Measurements from ENCODE around the gene REL. TPM values are rescaled to one million over a fixed set of nuclear protein-coding genes. Genes with fewer than 3 reads are reported as not detected.

The REL gene
- total RNA-seq, 1 experiment from 2014 or later, result 11.5 TPM

DNA sequence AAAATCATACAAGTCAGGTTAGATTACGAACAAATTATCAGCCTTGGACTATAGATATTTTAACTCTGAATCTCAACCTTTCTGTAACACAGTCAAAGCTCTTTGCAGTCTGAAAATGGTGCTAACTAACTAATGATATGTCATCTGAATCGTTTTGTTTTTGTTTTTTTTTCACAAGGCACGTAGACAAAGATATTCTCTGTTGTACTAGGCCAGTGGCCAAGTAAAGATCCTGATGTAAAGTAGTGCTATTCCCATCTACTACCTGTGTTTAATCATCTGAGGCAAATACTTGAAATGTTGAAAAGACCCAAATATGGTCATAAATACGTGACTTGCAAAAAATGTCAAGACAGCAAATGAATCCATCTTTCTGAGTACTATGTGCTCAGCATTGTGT lies 65.7 kb downstream of the REL start:
- no peaks in the 10 kb centered on the region for H3K36me3 ChIP-seq (ENCODE audit: insufficient read depth, low read length, poor library complexity, severe bottlenecking)
- ChIA-PET CTCF (no interaction called here), POLR2A (ENCODE audit: low non-redundant PET) (interaction anchor here (0.5 kb wide), 1 partner anchor 820 kb away, joined by 4 read pairs; no protein-coding TSS in a partner anchor)
- no TSS peak for BruUV-seq (replicated peaks)
- H3K27me3 ChIP-seq (replicated peaks; ENCODE audit: insufficient read depth, low read depth, low read length, poor library complexity), result no peaks in the 10 kb centered on the region
- no peak overlapping the region for H3K4me3 ChIP-seq (ENCODE audit: low read depth, low read length, poor library complexity, severe bottlenecking)
- H3K9me3 ChIP-seq (ENCODE audit: low read depth, low read length, poor library complexity, severe bottlenecking), result no peaks in the 10 kb centered on the region
- intact Hi-C loops (cut with micrococcal nuclease; ENCODE audit: unreplicated experiment), result no loop called here
- H3K4me1 ChIP-seq (ENCODE audit: insufficient read depth, low read length, poor library complexity, severe bottlenecking), result no peaks in the 10 kb centered on the region
- no peak for DNase-seq (ENCODE audit: low spot score)
- TF ChIP-seq EZH2 (IDR thresholded peaks at IDR 0.05; ENCODE audit: borderline replicate concordance, low read depth, low read length, poor library complexity, severe bottlenecking), result no peak
- no peak for TF ChIP-seq CTCF (conservative IDR thresholded peaks at IDR 0.05; ENCODE audit: low read depth, low read length)
- H3K27ac ChIP-seq (ENCODE audit: low read depth, low read length, poor library complexity, severe bottlenecking), result no peak overlapping the region

GRCh38 chr2:60948161-60948560 lies 66.8 kb downstream of the REL start:
- no peaks in the 10 kb centered on the region for H3K27me3 ChIP-seq (replicated peaks; ENCODE audit: insufficient read depth, low read depth, low read length, poor library complexity)
- DNase-seq (ENCODE audit: low spot score), result no peak
- POLR2A ChIA-PET (ENCODE audit: low non-redundant PET), result no interaction called here
- intact Hi-C loops (cut with micrococcal nuclease; ENCODE audit: unreplicated experiment), result no loop called here
- no TSS peak for BruUV-seq (replicated peaks)
- no peak overlapping the region for H3K4me3 ChIP-seq (ENCODE audit: low read depth, low read length, poor library complexity, severe bottlenecking)
- CTCF ChIA-PET, result no interaction called here
- H3K9me3 ChIP-seq (ENCODE audit: low read depth, low read length, poor library complexity, severe bottlenecking), result no peaks in the 10 kb centered on the region
- TF ChIP-seq CTCF (conservative IDR thresholded peaks at IDR 0.05; ENCODE audit: low read depth, low read length) (no peak), EZH2 (IDR thresholded peaks at IDR 0.05; ENCODE audit: borderline replicate concordance, low read depth, low read length, poor library complexity, severe bottlenecking) (no peak)
- H3K4me1 ChIP-seq (ENCODE audit: insufficient read depth, low read length, poor library complexity, severe bottlenecking), result no peaks in the 10 kb centered on the region
- no peak overlapping the region for H3K27ac ChIP-seq (ENCODE audit: low read depth, low read length, poor library complexity, severe bottlenecking)
- no peaks in the 10 kb centered on the region for H3K36me3 ChIP-seq (ENCODE audit: insufficient read depth, low read length, poor library complexity, severe bottlenecking)

DNA sequence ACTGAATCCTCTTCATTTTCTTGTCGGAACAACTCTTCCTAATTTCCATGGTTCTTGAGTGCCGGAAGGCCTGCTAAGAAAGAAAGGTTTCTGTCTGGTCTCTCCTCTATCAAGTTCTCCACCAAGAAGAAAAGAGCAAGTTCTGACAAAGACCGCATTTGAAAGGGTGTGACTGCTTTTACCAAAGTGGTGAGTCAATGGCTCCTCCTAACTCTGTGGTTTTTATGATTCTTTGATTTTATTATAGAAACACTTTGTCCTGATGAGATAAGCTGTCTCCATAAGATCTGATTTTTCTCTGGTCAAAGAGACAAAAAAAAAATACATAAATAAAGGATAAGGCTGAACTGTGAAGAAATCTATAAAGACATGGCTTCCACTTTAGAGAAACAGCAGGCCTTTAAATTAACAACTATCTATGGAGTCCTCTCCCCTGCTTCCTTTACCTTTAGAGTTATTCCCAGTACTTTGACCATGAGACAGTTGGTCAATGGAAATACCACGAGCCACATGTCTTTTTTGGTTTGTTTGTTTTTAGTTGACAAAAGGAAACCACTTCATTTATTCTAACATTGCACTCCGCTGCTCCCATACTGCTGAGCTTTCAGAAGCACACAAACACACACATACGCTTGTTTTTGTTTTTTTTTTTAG lies 67.7 kb downstream of the REL start:
- no TSS peak for BruUV-seq (replicated peaks)
- POLR2A ChIA-PET (ENCODE audit: low non-redundant PET), result no interaction called here
- Histone ChIP-seq H3K4me1 (ENCODE audit: insufficient read depth, low read length, poor library complexity, severe bottlenecking) (no peaks in the 10 kb centered on the region), H3K4me3 (ENCODE audit: low read depth, low read length, poor library complexity, severe bottlenecking) (no peak overlapping the region), H3K27ac (ENCODE audit: low read depth, low read length, poor library complexity, severe bottlenecking) (no peak overlapping the region), H3K36me3 (ENCODE audit: insufficient read depth, low read length, poor library complexity, severe bottlenecking) (no peaks in the 10 kb centered on the region), H3K9me3 (ENCODE audit: low read depth, low read length, poor library complexity, severe bottlenecking) (no peaks in the 10 kb centered on the region), H3K27me3 (replicated peaks; ENCODE audit: insufficient read depth, low read depth, low read length, poor library complexity) (no peaks in the 10 kb centered on the region)
- no peak for DNase-seq (ENCODE audit: low spot score)
- CTCF ChIA-PET, result interaction anchor here (0.5 kb wide), 1 partner anchor 145 kb away, joined by 4 read pairs; no protein-coding TSS in a partner anchor
- intact Hi-C loops (cut with micrococcal nuclease; ENCODE audit: unreplicated experiment), result no loop called here
- TF ChIP-seq CTCF (conservative IDR thresholded peaks at IDR 0.05; ENCODE audit: low read depth, low read length), result no peak
- TF ChIP-seq EZH2 (IDR thresholded peaks at IDR 0.05; ENCODE audit: borderline replicate concordance, low read depth, low read length, poor library complexity, severe bottlenecking), result no peak

All from A673 (cell line).